NOMO-1 treated with DMSO at 0.1 percent for 48 hours (cell line): ENCODE measurements around the gene PARP12.

Experiments used
- DNase-seq: peaks from one replicate; lab custom pipeline; 2025; ENCODE audit not compliant: unreplicated experiment; lab: John Stamatoyannopoulos, UW

Gene PARP12

GRCh38 chr7:140035400-140036223 lies 27.1 kb downstream of the PARP12 start:
- DNase-seq: no peak

DNA sequence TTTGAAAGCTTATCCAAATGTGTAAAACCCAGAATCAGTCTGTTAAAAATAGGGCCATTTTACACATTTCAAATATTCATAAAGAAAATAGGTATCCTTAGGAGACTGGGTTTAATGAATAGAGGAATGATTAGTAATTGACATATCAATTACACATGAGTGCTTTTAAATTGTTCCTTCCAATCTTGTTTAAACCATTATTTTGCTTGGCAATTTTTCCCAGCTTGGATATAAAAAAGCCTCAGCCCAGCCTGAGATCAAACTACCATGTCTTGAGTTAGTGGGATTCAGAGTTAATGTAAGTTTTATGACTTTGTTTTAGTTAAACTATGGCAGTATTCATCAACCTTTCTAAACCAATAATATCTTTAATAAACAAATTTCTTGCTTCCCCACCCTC lies 28.3 kb downstream of the PARP12 start:
- DNase-seq: no peak

GRCh38 chr7:140033779-140034363 lies 28.9 kb downstream of the PARP12 start:
- DNase-seq: no peak

GRCh38 chr7:140033036-140033435 lies 29.7 kb downstream of the PARP12 start:
- DNase-seq: no peak

DNA sequence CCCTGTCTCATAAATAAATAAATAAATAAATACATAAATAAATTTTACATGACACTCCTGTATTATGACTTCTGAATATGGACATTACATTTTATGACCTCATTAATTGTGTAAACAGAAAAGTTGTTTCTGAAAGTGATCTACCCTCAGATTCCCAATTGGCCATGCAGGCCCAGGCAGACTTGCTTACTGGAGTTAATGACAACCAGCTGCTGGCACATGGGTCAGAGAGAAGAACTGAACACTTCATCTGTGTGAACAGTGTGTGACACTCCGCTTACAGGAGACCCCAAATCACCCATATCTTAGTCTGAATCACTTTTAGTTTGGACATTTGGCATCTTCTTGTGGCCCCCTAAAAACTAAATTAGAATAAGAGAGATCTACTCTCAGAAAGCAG lies 31.4 kb downstream of the PARP12 start:
- no peak for DNase-seq

GRCh38 chr7:140029072-140029471 lies 33.7 kb downstream of the PARP12 start:
- no peak for DNase-seq

- no peak for DNase-seq
These were observed 34.4 kb downstream of the PARP12 start for GRCh38 chr7:140028311-140028710.

GRCh38 chr7:140027858-140028257 lies 34.9 kb downstream of the PARP12 start:
- DNase-seq: no peak

GRCh38 chr7:140026935-140027334 lies 35.8 kb downstream of the PARP12 start:
- DNase-seq: no peak

GRCh38 chr7:140025814-140026433 lies 36.8 kb downstream of the PARP12 start:
- no peak for DNase-seq

GRCh38 chr7:140025241-140025640 lies 37.5 kb downstream of the PARP12 start:
- DNase-seq: no peak

- no peak for DNase-seq
These were observed 38.2 kb downstream of the PARP12 start for GRCh38 chr7:140024585-140024984.

GRCh38 chr7:140023728-140024127 lies 39.0 kb downstream of the PARP12 start:
- no peak for DNase-seq

DNA sequence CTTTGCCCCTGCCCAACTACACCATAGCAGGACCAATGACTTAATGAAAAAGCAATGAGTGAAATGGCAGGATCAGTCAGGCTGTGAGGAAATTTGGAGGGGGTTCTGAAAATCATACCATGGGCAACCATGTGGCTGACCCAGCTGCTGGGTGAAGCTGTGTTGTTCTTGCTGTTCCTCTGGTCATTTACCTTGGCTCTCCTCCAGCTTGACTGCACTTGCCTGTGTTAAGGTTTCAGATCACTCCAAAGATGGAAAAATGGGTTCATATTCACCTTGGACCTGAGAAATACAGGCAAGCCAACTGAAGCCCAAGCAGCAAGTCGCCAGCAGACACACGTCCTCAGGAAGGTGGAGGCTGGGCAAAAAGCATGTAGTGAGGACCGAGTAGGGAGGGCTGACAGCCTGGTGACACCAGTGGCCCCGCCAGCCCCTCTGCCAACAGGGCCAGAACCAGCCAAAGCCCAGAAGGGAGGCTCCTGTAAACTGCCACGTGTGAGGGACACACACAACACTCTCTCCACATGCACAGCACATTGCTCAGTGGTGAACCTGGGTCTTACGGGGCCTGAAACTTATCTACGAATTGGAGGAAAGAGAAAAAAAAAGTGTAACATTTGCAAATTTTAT lies 40.1 kb downstream of the PARP12 start:
- no peak for DNase-seq

DNA sequence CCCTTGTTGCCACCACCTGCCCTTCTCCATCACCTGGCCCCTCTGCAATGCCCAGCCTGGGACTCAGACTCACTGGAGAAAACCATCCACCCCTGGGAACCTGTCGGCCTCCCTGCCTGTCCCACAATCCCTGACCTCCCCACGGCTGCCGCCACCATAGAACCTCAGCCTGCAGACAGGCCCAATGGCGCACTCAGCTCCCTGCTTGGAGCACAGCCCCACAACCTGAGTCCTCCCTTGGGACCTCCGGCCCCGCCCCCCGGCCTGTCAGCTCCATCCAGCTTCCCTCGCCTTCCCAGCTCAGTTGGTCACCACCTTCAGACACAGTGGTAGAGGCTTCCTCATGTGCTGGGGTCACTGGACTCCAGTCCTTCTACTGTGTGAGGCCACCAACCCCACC lies 41.1 kb downstream of the PARP12 start:
- DNase-seq: no peak

GRCh38 chr7:140019606-140020005 lies 43.1 kb downstream of the PARP12 start:
- DNase-seq: no peak

DNA sequence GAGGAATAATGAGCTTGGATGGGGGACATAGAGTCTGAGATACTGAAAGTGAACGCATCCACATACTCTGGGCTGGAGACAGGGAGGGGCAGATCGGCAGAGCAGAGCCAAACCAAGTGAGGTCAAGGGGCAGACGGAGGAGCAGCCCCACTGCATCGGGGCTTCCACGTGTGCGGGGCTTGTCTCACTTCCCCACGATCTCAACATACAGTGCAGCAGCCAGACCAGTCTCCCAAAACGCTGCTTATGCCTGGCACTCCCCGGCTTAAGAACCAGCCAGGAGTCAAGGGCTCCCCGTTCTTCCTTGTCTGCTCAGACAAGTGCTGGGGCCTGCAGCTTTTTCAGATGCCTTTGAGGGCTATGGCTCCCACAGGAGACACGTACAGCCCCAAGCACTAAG lies 43.6 kb downstream of the PARP12 start:
- DNase-seq: no peak

- DNase-seq: no peak
These were observed 44.4 kb downstream of the PARP12 start for GRCh38 chr7:140018125-140019043.

GRCh38 chr7:140017543-140017942 lies 45.2 kb downstream of the PARP12 start:
- no peak for DNase-seq

GRCh38 chr7:140017034-140017433 lies 45.7 kb downstream of the PARP12 start:
- no peak for DNase-seq

DNA sequence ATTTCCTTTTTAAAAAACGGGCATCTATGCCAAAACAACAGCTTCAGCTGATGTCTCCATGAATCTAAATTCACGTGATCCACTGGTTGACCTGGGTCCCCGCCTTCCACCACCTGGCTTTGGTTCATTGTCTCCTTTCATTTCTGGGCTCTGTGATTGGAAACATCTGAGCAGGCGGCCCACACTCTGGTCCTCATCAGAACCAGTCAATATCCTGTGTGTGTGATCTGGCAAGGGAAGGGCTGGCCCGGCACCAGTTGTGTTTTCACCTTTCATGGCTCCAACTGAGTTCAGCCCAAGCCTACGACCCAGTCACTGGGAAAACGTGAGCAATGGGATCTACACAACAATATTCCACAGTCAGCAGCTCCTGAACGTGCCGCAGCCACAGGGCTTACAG lies 46.2 kb downstream of the PARP12 start:
- DNase-seq: no peak
